DND-41 (cell line): ENCODE measurements around the gene EDC4.

Source experiments
- EZH2 ChIP-seq: IDR thresholded peaks from 3 replicates; pipeline ENCODE4 v1.6.1; 2012; ENCODE audit warnings: borderline replicate concordance, low read depth, mild to moderate bottlenecking, moderate library complexity, low read length, inconsistent platforms; ENCODE audit not compliant: severe bottlenecking
- TF ChIP-seq, protein P1 (sequence below): IDR thresholded peaks from 2 replicates; pipeline ENCODE4 v1.5.1; 2012; ENCODE audit warnings: borderline replicate concordance, low read length, moderate library complexity, mild to moderate bottlenecking; ENCODE audit not compliant: poor library complexity, severe bottlenecking; ENCODE audit errors: extremely low read depth

DNA sequence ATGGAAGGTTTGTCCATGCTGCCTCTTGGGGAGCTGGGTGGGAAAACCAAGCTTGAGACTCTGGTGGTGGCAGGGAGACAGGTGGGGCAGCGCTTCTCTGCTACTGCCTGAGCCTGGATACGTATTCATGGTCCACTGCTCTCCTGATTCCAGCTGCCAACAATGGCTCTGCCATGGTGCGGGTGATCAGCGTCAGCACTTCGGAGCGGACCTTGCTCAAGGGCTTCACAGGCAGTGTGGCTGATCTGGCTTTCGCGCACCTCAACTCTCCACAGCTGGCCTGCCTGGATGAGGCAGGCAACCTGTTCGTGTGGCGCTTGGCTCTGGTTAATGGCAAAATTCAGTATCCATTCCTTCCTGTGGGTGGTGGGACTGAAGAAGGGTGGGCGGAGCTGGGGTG is 4.2 kb downstream of the EDC4 start:
- TF ChIP-seq, protein P1, sequence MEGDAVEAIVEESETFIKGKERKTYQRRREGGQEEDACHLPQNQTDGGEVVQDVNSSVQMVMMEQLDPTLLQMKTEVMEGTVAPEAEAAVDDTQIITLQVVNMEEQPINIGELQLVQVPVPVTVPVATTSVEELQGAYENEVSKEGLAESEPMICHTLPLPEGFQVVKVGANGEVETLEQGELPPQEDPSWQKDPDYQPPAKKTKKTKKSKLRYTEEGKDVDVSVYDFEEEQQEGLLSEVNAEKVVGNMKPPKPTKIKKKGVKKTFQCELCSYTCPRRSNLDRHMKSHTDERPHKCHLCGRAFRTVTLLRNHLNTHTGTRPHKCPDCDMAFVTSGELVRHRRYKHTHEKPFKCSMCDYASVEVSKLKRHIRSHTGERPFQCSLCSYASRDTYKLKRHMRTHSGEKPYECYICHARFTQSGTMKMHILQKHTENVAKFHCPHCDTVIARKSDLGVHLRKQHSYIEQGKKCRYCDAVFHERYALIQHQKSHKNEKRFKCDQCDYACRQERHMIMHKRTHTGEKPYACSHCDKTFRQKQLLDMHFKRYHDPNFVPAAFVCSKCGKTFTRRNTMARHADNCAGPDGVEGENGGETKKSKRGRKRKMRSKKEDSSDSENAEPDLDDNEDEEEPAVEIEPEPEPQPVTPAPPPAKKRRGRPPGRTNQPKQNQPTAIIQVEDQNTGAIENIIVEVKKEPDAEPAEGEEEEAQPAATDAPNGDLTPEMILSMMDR: no peak
- no peak for TF ChIP-seq EZH2
